Heart right ventricle (tissue), 16 donors: ENCODE measurements around the gene NDUFB2. TPM values are rescaled to one million over a fixed set of nuclear protein-coding genes. Genes with fewer than 3 reads are reported as not detected.

Experiments used
- ATAC-seq, 8 donors: fragments of 200-7000 bp; cut with Tn5 transposase; one replicate each; pipeline ENCODE4 v1.9.1; 2020; ENCODE audit warnings: mild to moderate bottlenecking in 8 of 8, moderate library complexity in 8 of 8, moderate number of reproducible peaks in 1 of 8
- DNase-seq, 2 donors: peaks; one replicate each; pipeline ENCODE4 v3.0.0-alpha.2; 2020
- H3K27ac ChIP-seq, 10 donors: fragments of 200-600 bp; sonication (generic) in 2 of 10; one replicate each; pipeline versions ENCODE4 v1.5.0 to v1.8.0; 2020 to 2022; ENCODE audit warnings: mild to moderate bottlenecking in 3 of 10
- H3K27me3 ChIP-seq, 7 donors: fragments of 200-600 bp; one replicate each; pipeline ENCODE4 v1.8.0; 2021 to 2022; ENCODE audit warnings: mild to moderate bottlenecking in 2 of 7
- H3K36me3 ChIP-seq, 9 donors: fragments of 200-600 bp; sonication (generic) in 1 of 9; one replicate each; pipeline versions ENCODE4 v1.5.0 to v1.8.0; 2020 to 2022; ENCODE audit warnings: mild to moderate bottlenecking in 2 of 9
- H3K4me1 ChIP-seq, 9 donors: fragments of 200-600 bp; sonication (generic) in 1 of 9; one replicate each; pipeline versions ENCODE4 v1.5.0 to v1.8.0; 2020 to 2022; ENCODE audit warnings: mild to moderate bottlenecking in 4 of 9
- H3K4me3 ChIP-seq, 10 donors: fragments of 200-600 bp; sonication (generic) in 2 of 10; one replicate each; pipeline versions ENCODE4 v1.5.0 to v1.8.0; 2020 to 2022; ENCODE audit warnings: mild to moderate bottlenecking in 7 of 10, moderate library complexity in 2 of 10
- H3K9me3 ChIP-seq, 11 donors: fragments of 200-600 bp in 10 of 11; sonication (generic) in 2 of 11; one replicate each; pipeline versions ENCODE4 v1.5.0 to v1.8.0; 2013 to 2022; ENCODE audit warnings: mild to moderate bottlenecking in 2 of 11, control low read depth in 1 of 11, moderate library complexity in 1 of 11
- CTCF ChIP-seq, 9 donors: fragments of 200-600 bp; sonication (generic) in 2 of 9; IDR thresholded peaks; one replicate each; pipeline versions ENCODE4 v1.5.0 to v1.8.0; 2021 to 2022; ENCODE audit warnings: antibody characterized with exemption in 9 of 9, mild to moderate bottlenecking in 5 of 9, moderate library complexity in 1 of 9
- WGBS, 2 donors: extraction: QIAGEN DNeasy Blood & Tissue Kit; methylation state at CpG; one replicate each; pipeline ENCODE4 v1.1.7; 2013; ENCODE audit warnings: inconsistent platforms in 1 of 2; 5-methylcytosine and 5-hydroxymethylcytosine counted together
- intact Hi-C, 10 donors: fragments of 100-400 bp; cut with DNase I; formaldehyde crosslinking; loops; one replicate each; pipeline versions ENCODE4 v1.11.1 to v1.14.2; 2022
- polyA plus RNA-seq, 2 donors: library from polyadenylated mRNA; stranded (reverse); fragments of 200-250 nt; gene quantifications; one replicate each; pipeline ENCODE4 v1.2.3, GENCODE V29; 2013
- total RNA-seq, 10 donors: library from RNA; stranded (reverse); fragmentation: NEBNext Ultra II Directional in 3 of 10; extraction: Animal tissue kit (Norgen Biotek cat#: 25700) in 3 of 10; gene quantifications; one replicate each; pipeline versions ENCODE4 v1.2.1 to v1.2.4, GENCODE V29; 2021 to 2023
- donor health status: Arrhythmogenic right ventricular cardiomyopathy.
- donor health status: ischemic (EF 13 %, LVEDD 7.1; RV severe dilation, severe dysfunction).
- donor health status: healthy with polysubstance abuse.
- donor health status: DM: no; HTN: yes; CAD: no.
- donor health status: DM: no; HTN: no; CAD: no.
- donor health status: ischemic (EF 25% LVEDD 6.9; RV normal size, moderate dysfunction).
- donor health status: ischemic (EF 25% LVEDD 5.7; RV mildly dilated, moderate dysfunction).
- donor health status: healthy.
- donor health status: DM: yes; HTN: yes; CAD: no.
- donor health status: Ischemic cardiomyopathy.
- donor health status: ischemic (EF 35%, LVEDD 5.7; RV mildly dilated, moderate dysfunction).
- donor health status: nonischemic (EF 11% LVEDD 7.7; RV severe dilation, severe dysfunction).
- donor health status: DM: yes; HTN: yes; CAD: no.
- donor health status: PGD.
- donor health status: ischemic (EF 29% LVEDD 5.4; RV normal size, mild dysfunction).
- donor health status: nonischemic (EF 23%, LVEDD 6.1; RV moderate dilation, normal function).

Gene NDUFB2
- total and polyA plus RNA-seq, 12 donors, result 211 to 876 (median 653) TPM

- H3K4me3 ChIP-seq, result no peak overlapping the region
- peaks cover 0 to 27% (median 11%) of the 10 kb centered on the region in 9 donors for H3K4me1 ChIP-seq
- no peaks in the 10 kb centered on the region for H3K27me3 ChIP-seq
- no peaks in the 10 kb centered on the region for H3K9me3 ChIP-seq
- 88 to 90% methylated on average over 12 of the region's 12 CpGs for WGBS, 2 donors
- no peak for TF ChIP-seq CTCF (IDR thresholded peaks at IDR 0.05)
- H3K27ac ChIP-seq, result peak overlapping the region in 1 of 10 donors; percentile 36
- no peaks in the 10 kb centered on the region for H3K36me3 ChIP-seq
- intact Hi-C loops, result loop anchor here in 7 of 10 donors (5.0 kb wide), 1 partner anchor 173 kb away; the partner anchor contains the start of gene MKRN1 (in 7 of the 7)
- ATAC-seq (no peak), DNase-seq (no peak)
Observed at GRCh38 chr7:140650367-140650766, 46.1 kb upstream of the NDUFB2 start.

- TF ChIP-seq CTCF (IDR thresholded peaks at IDR 0.05), result peak; percentile 85 to 96 (median 92)
- Histone ChIP-seq H3K27me3 (no peaks in the 10 kb centered on the region), H3K27ac (no peak overlapping the region), H3K36me3 (no peaks in the 10 kb centered on the region), H3K9me3 (no peaks in the 10 kb centered on the region), H3K4me3 (no peak overlapping the region), H3K4me1 (peaks cover 0 to 45% (median 24%) of the 10 kb centered on the region in 9 donors)
- WGBS, 2 donors, result 20 to 22% methylated on average over 15 of the region's 15 CpGs
- intact Hi-C loops, result loop anchor here in 9 of 10 donors (1.0 to 5.0 kb wide), 5 partner anchors 135 to 180 kb away; partner anchors contain the start of gene MKRN1 (in 8 of the 9)
- ATAC-seq (peak; percentile 55 to 75 (median 68)), DNase-seq (peak; percentile 29 to 76)
Observed at GRCh38 chr7:140653319-140654108, 43.0 kb upstream of the NDUFB2 start.

- 51 to 52% methylated on average over 2 of the region's 2 CpGs for WGBS, 2 donors
- H3K36me3 ChIP-seq, result no peaks in the 10 kb centered on the region
- intact Hi-C loops, result loop anchor here in 8 of 10 donors (1.0 to 5.0 kb wide), 2 partner anchors 177 to 181 kb away; partner anchors contain the start of gene MKRN1 (in 7 of the 8)
- no peak for DNase-seq
- H3K27me3 ChIP-seq, result no peaks in the 10 kb centered on the region
- no peaks in the 10 kb centered on the region for H3K9me3 ChIP-seq
- TF ChIP-seq CTCF (IDR thresholded peaks at IDR 0.05), result no peak
- no peak overlapping the region for H3K4me3 ChIP-seq
- peaks cover 0 to 45% (median 24%) of the 10 kb centered on the region in 9 donors for H3K4me1 ChIP-seq
- no peak for ATAC-seq
- no peak overlapping the region for H3K27ac ChIP-seq
Observed at GRCh38 chr7:140654109-140654387, 42.5 kb upstream of the NDUFB2 start.

- WGBS, 2 donors, result 95 to 97% methylated on average over 4 of the region's 4 CpGs
- no peaks in the 10 kb centered on the region for H3K36me3 ChIP-seq
- ATAC-seq, result no peak
- H3K4me3 ChIP-seq, result no peak overlapping the region
- no peak for TF ChIP-seq CTCF (IDR thresholded peaks at IDR 0.05)
- intact Hi-C loops, result loop anchor here in 8 of 10 donors (1.0 to 5.0 kb wide), 2 partner anchors 177 to 181 kb away; partner anchors contain the start of gene MKRN1 (in 7 of the 8)
- DNase-seq, result no peak
- H3K27me3 ChIP-seq, result no peaks in the 10 kb centered on the region
- H3K27ac ChIP-seq, result no peak overlapping the region
- no peaks in the 10 kb centered on the region for H3K9me3 ChIP-seq
- H3K4me1 ChIP-seq, result peaks cover 0 to 42% (median 24%) of the 10 kb centered on the region in 9 donors
Observed at GRCh38 chr7:140654661-140655060, 41.8 kb upstream of the NDUFB2 start.
